ENCODE results near the gene GRIK2.

- TF ChIP-seq EZH2phosphoT487 (IDR thresholded peaks at IDR 0.05; ENCODE audit: insufficient read depth, low read depth) (no peak), EZH2 (IDR thresholded peaks at IDR 0.05; ENCODE audit: insufficient read depth, poor library complexity, severe bottlenecking) (no peak)
Measured at GRCh38 chr6:101845621-101846020, 452.1 kb downstream of the GRIK2 start.
